ENCODE measurements around the gene WDR13.

Gene WDR13

DNA sequence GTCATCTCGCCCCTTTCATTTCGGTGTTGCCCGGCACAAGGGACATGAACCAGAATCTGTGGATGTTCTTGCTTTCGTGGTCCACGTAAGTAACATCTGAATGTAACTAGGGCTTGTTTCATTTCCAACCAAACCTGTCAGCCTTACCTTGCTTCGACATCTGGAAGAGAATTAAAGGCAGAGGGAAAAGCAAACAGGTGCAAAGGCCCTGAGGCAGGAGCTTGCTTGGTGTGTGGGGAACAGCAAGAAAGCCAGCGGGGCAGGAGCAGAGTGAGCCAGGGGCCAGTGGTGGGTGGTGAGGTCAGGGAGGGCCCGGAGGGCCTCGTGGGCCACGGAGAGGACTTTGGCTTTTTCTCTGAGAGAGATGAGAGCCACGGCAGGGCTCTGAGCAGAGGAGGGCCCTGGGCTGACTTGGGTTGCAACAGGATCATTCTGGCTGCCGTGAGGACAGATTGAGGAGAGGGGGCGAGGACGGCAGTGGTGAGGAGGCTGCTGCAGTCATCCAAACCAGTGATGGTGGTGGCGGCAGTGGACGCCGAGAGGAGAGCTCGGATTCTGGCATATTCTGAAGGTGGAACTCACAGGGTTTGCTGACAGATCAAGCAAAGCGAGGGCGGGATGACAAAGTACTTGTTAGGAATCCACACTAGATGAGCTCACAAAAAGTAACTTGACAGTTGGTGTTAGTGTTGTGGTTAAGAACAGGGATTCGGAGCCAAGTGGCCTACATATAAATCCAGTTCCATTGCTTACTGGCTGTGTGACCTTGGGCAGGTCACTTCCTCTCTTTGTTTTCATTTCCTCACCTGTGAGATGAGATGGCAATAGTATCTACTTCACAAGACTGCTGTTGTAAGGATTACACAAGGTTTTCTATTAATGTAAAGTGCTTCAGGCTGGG lies 6.8 kb upstream of the WDR13 start:
- TF ChIP-seq SPI1 (IDR thresholded peaks at IDR 0.05; ENCODE audit: low read depth, low read length) (peak; percentile 36; the same call in 1 of the 2 replicates), TAF1 (IDR thresholded peaks at IDR 0.05; ENCODE audit: low read depth, low read length) (no peak), POLR2A (IDR thresholded peaks at IDR 0.05; ENCODE audit: low read depth, low read length) (no peak), PAX5 (IDR thresholded peaks at IDR 0.05; ENCODE audit: insufficient read depth, low read length, severe bottlenecking) (no peak)
- DNase-seq (ENCODE audit: insufficient read length, low spot score) (no peak), FAIRE-seq (no peak)

DNA sequence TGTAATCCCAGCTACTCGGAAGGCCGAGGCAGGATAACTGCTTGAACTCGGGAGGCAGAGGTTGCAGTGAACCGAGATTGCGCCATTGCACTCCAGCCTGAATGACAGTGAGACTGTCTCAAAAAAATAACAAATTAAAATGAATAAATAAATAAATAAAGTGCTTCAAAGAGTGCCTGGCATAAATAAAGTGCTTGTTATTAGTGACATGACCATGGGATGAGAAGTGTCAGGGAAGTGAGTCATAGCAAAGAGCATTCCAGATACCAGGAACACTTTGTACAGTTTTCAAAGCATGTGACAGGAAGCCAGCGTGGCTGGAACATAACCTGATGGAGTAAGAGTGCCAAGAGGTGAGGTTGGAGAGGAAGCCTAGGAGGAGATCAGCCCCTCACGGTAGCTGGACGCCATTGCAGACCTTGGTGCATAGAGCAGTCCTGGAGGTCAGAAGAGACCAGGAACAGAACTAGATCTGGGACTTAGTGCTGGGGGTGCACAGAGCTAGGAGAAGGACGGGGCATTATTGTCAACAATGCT lies 6.0 kb upstream of the WDR13 start:
- FAIRE-seq (no peak), DNase-seq (ENCODE audit: insufficient read length, low spot score) (no peak)
- no peak for TF ChIP-seq TAF1 (IDR thresholded peaks at IDR 0.05; ENCODE audit: low read depth, low read length)
- TF ChIP-seq PAX5 (IDR thresholded peaks at IDR 0.05; ENCODE audit: insufficient read depth, low read length, severe bottlenecking) = no peak
- TF ChIP-seq POLR2AphosphoS5 (IDR thresholded peaks at IDR 0.05; ENCODE audit: low read depth, low read length) = no peak
- TF ChIP-seq SPI1 (IDR thresholded peaks at IDR 0.05; ENCODE audit: low read depth, low read length) = no peak
- no peak for TF ChIP-seq POU2F2 (IDR thresholded peaks at IDR 0.05; ENCODE audit: low read depth, low read length)
- TF ChIP-seq POLR2A (IDR thresholded peaks at IDR 0.05; ENCODE audit: low read depth, low read length) = no peak

DNA sequence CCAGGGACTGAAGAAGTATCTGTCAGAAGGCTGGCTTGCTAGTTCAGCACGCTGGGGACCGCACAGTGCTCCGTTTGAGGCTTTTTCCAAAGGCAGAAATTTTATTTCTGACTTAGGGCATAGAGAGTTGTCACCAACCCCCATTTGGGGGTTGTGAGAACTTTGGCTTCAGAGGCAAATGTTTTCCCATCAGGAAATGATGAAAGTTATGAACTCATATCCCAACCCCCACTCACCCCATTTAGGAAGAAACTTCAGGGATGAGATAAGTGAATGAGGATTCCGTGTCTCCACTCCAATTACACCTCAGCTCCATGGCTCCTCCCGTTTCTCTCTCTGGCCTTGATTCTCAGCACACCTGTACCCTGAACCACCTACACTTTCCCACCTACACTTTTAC lies 4.3 kb upstream of the WDR13 start:
- no peak for FAIRE-seq
- DNase-seq (ENCODE audit: insufficient read length, low spot score) = no peak
- no peak for TF ChIP-seq POU2F2 (IDR thresholded peaks at IDR 0.05; ENCODE audit: low read depth, low read length)

DNA sequence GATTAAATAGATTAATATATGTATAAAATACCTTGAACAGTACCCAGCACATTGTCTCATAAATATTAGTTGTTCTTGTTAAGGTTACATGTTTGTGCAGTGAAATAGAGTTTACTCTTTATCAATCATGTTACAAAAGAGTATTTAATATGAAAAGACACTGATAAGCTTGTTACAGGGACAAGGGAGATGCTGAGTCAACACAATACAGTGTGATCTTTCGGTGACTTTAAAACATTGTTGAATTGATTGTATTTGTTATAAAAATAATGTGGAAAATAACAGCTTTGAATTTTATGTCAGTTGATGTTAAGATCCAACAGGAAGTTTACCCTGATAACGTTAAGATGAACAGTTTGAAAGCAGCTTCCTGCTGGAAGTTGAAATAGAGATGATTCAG lies 1.4 kb upstream of the WDR13 start:
- TF ChIP-seq POLR2A (IDR thresholded peaks at IDR 0.05; ENCODE audit: low read depth, low read length) (no peak), SPI1 (IDR thresholded peaks at IDR 0.05; ENCODE audit: low read depth, low read length) (no peak), POLR2AphosphoS5 (IDR thresholded peaks at IDR 0.05; ENCODE audit: low read depth, low read length) (no peak), PAX5 (IDR thresholded peaks at IDR 0.05; ENCODE audit: insufficient read depth, low read length, severe bottlenecking) (no peak), POU2F2 (IDR thresholded peaks at IDR 0.05; ENCODE audit: low read depth, low read length) (no peak), TAF1 (IDR thresholded peaks at IDR 0.05; ENCODE audit: low read depth, low read length) (no peak)
- DNase-seq (ENCODE audit: insufficient read length, low spot score) (no peak), FAIRE-seq (no peak)

DNA sequence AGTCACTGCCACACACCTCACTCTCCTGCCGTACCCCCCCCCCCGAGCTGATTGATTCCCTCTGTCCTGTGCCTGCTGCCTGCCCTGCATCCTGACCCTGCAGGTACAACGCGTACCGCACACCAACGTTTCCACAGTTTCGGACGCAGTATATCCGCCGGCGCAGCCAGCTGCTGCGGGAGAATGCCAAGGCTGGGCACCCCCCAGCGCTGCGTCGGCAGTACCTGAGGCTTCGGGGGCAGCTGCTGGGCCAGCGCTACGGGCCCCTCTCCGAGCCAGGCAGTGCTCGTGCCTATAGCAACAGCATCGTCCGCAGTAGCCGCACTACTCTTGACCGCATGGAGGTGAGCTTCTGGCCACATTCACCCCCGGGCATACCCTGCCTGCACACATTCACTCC lies 1.3 kb downstream of the WDR13 start:
- TF ChIP-seq TAF1 (IDR thresholded peaks at IDR 0.05; ENCODE audit: low read depth, low read length) = no peak
- TF ChIP-seq SPI1 (IDR thresholded peaks at IDR 0.05; ENCODE audit: low read depth, low read length) = no peak
- TF ChIP-seq POLR2A (IDR thresholded peaks at IDR 0.05; ENCODE audit: low read depth, low read length) = no peak
- no peak for TF ChIP-seq POU2F2 (IDR thresholded peaks at IDR 0.05; ENCODE audit: low read depth, low read length)
- no peak for TF ChIP-seq PAX5 (IDR thresholded peaks at IDR 0.05; ENCODE audit: insufficient read depth, low read length, severe bottlenecking)
- TF ChIP-seq POLR2AphosphoS5 (IDR thresholded peaks at IDR 0.05; ENCODE audit: low read depth, low read length) = no peak
- DNase-seq (ENCODE audit: insufficient read length, low spot score) = no peak
- peak; percentile 58 for FAIRE-seq

DNA sequence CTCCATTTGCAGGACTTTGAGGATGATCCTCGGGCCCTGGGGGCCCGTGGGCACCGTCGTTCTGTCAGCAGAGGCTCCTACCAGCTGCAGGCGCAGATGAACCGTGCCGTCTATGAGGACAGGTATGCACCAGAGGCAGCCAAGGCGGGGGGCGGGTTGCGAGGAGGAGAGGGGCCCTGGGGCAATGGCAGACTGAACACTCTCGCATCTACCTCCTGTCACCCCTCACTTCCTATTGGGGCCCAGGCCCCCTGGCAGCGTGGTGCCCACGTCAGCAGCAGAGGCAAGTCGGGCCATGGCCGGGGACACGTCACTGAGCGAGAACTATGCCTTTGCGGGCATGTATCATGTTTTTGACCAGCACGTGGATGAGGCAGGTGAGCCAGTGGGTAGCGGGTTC lies 2.0 kb downstream of the WDR13 start:
- DNase-seq (ENCODE audit: insufficient read length, low spot score) (no peak), FAIRE-seq (no peak)
- TF ChIP-seq TAF1 (IDR thresholded peaks at IDR 0.05; ENCODE audit: low read depth, low read length) = no peak
- TF ChIP-seq SPI1 (IDR thresholded peaks at IDR 0.05; ENCODE audit: low read depth, low read length) = no peak
- TF ChIP-seq POLR2A (IDR thresholded peaks at IDR 0.05; ENCODE audit: low read depth, low read length) = no peak
- no peak for TF ChIP-seq PAX5 (IDR thresholded peaks at IDR 0.05; ENCODE audit: insufficient read depth, low read length, severe bottlenecking)
- no peak for TF ChIP-seq POLR2AphosphoS5 (IDR thresholded peaks at IDR 0.05; ENCODE audit: low read depth, low read length)
- no peak for TF ChIP-seq POU2F2 (IDR thresholded peaks at IDR 0.05; ENCODE audit: low read depth, low read length)

DNA sequence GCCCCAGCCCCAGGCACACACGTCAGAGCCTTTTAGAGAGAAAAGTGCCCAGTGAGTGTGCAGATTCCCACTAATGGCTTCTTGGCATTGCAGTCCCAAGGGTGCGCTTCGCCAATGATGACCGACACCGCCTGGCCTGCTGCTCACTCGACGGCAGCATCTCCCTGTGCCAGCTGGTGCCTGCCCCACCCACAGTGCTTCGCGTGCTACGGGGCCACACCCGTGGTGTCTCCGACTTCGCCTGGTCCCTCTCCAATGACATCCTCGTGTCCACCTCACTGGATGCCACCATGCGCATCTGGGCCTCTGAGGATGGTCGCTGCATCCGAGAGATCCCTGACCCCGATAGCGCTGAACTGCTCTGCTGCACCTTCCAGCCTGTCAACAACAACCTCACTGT lies 2.9 kb downstream of the WDR13 start:
- DNase-seq (ENCODE audit: insufficient read length, low spot score) = no peak
- no peak for TF ChIP-seq PAX5 (IDR thresholded peaks at IDR 0.05; ENCODE audit: insufficient read depth, low read length, severe bottlenecking)
- no peak for TF ChIP-seq SPI1 (IDR thresholded peaks at IDR 0.05; ENCODE audit: low read depth, low read length)
- TF ChIP-seq POU2F2 (IDR thresholded peaks at IDR 0.05; ENCODE audit: low read depth, low read length) = no peak
- no peak for TF ChIP-seq TAF1 (IDR thresholded peaks at IDR 0.05; ENCODE audit: low read depth, low read length)
- no peak for TF ChIP-seq POLR2A (IDR thresholded peaks at IDR 0.05; ENCODE audit: low read depth, low read length)
- no peak for TF ChIP-seq POLR2AphosphoS5 (IDR thresholded peaks at IDR 0.05; ENCODE audit: low read depth, low read length)
- no peak for FAIRE-seq

DNA sequence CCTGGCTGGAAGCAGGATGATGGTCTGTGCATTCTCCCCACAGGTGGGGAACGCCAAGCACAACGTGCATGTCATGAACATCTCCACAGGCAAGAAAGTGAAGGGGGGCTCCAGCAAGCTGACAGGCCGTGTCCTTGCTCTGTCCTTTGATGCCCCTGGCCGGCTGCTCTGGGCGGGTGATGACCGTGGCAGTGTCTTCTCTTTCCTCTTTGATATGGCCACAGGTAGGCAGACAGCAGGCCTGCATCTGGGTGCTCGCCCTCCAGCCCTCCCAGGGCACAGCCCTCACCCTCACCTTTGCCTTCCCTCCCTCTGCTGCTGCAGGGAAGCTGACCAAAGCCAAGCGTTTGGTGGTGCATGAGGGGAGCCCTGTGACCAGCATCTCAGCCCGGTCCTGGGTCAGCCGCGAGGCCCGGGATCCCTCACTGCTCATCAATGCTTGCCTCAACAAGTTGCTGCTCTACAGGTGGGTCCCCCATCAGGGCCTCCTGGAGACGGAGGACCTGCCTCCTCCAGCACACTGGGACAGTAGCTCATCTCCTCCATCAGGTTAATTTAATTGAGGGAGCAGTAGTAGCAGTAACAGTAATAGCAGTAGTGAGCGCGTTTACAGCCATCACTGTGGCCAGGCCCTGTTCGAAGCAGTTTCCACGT lies 4.6 kb downstream of the WDR13 start:
- FAIRE-seq (no peak), DNase-seq (ENCODE audit: insufficient read length, low spot score) (no peak)
- TF ChIP-seq POLR2A (IDR thresholded peaks at IDR 0.05; ENCODE audit: low read depth, low read length) (no peak), SPI1 (IDR thresholded peaks at IDR 0.05; ENCODE audit: low read depth, low read length) (no peak)

DNA sequence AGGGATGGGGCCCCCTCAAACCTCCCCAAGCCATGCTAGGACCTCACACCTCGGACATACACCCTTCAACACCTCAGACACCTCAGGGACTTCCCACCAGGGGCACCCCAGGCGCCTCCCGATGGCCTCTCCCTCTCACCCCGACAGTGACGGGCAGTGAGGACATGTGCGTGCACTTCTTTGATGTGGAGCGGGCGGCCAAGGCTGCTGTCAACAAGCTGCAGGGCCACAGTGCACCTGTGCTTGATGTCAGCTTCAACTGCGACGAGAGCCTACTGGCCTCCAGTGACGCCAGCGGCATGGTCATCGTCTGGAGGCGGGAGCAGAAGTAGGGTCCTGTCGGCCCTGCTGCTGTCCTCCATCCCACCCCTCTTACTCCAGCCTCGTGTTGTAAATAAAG lies 7.4 kb downstream of the WDR13 start:
- no peak for FAIRE-seq
- no peak for TF ChIP-seq POLR2A (IDR thresholded peaks at IDR 0.05; ENCODE audit: low read depth, low read length)

DNA sequence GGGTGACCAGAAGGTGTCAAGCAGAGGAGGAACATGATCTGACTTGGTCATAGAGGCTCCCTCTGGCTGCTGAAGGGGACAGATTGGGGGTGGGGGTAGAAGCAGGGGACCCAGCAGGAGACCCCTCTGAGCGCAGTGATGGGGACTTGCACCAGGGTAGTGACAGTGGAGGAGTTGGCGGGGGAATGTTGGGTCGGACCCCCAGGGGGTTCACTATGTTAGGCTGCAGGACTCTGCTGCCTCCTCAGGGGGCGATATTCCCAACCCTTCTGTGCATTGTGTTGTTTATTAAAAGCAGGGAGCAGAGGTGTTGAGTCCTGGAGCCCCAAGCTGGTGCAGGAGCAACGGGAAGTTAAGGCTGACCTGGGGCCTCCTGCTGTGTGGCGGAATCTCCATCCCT lies 8.8 kb downstream of the WDR13 start:
- DNase-seq (ENCODE audit: insufficient read length, low spot score) (no peak), FAIRE-seq (peak; percentile 23)
- TF ChIP-seq POLR2AphosphoS5 (IDR thresholded peaks at IDR 0.05; ENCODE audit: low read depth, low read length) (no peak), TAF1 (IDR thresholded peaks at IDR 0.05; ENCODE audit: low read depth, low read length) (no peak), POLR2A (IDR thresholded peaks at IDR 0.05; ENCODE audit: low read depth, low read length) (no peak), SPI1 (IDR thresholded peaks at IDR 0.05; ENCODE audit: low read depth, low read length) (no peak), PAX5 (IDR thresholded peaks at IDR 0.05; ENCODE audit: insufficient read depth, low read length, severe bottlenecking) (no peak), POU2F2 (IDR thresholded peaks at IDR 0.05; ENCODE audit: low read depth, low read length) (no peak)

More for the DNA sequence above, 7.4 kb downstream of the WDR13 start:
- no peak for DNase-seq (ENCODE audit: insufficient read length, low spot score)
